GM12891 (cell line): ENCODE data around the gene TMEM88.

Experiments
- POLR2A ChIP-seq: IDR thresholded peaks from 2 replicates; pipeline ENCODE4 v1.6.1; 2011; ENCODE audit warnings: low read depth, low read length, control low read depth
- POLR2AphosphoS5 ChIP-seq: IDR thresholded peaks from 2 replicates; pipeline ENCODE4 v1.6.1; 2011; ENCODE audit warnings: low read depth, low read length, control low read depth

DNA sequence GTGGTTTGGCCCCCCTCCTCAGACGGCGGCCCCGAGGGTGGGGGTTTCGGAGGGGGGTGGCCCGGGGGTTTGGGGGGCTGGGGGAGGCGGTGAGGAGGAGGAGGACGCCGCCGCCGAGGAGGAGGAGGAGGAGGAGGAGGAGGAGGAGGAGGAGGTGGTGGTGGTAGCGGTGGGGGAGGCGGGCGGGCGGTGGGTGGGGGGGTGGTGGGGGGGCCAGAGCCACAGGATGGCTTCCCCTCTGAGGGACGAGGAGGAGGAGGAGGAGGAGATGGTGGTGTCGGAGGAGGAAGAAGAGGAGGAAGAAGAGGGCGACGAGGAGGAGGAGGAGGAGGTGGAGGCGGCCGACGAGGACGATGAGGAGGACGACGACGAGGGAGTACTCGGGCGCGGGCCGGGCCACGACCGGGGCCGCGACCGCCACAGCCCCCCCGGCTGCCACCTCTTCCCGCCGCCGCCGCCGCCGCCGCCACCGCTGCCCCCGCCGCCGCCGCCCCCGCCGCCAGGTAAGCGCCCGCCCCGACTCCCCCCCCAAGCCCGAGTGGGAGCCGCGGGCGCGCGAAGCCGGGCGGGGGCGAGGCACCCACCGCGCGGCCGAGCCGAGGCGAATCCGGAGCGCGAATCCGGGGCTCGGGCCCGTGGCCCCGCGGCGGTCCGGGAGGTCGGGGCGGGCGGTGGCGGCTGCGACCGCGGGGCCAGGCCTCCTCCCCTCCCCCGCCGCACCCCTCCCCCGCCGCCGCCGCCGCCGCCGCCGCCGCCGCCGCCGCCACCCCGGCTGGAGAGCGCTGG, 29.9 kb downstream of the TMEM88 start:
- no peak for TF ChIP-seq POLR2A
- no peak for TF ChIP-seq POLR2AphosphoS5
